PFSK-1 (cell line): ENCODE data around the gene AGO4. TPM values are rescaled to one million over a fixed set of nuclear protein-coding genes. Genes with fewer than 3 reads are reported as not detected.

Experiments used
- FOXP2 ChIP-seq: optimal IDR thresholded peaks from 2 replicates; pipeline ENCODE3; 2011; ENCODE audit warnings: borderline replicate concordance, control low read depth, inconsistent platforms; ENCODE audit not compliant: insufficient read depth; ENCODE audit errors: extremely low read length, extremely low read depth
- POLR2AphosphoS5 ChIP-seq: IDR thresholded peaks from 2 replicates; pipeline ENCODE4 v1.6.1; 2012; ENCODE audit warnings: low read depth, mild to moderate bottlenecking, control low read depth, low read length, moderate library complexity
- REST ChIP-seq, 2 experiments: IDR thresholded peaks; 2 replicates each; pipeline versions ENCODE4 v1.6.1 to v1.8.0; 2011 to 2012; ENCODE audit warnings: low read depth in 2 of 2, low read length in 2 of 2, control low read depth in 1 of 2, inconsistent platforms in 1 of 2, mild to moderate bottlenecking in 1 of 2, moderate library complexity in 1 of 2; ENCODE audit not compliant: insufficient read depth in 1 of 2
- SIN3A ChIP-seq: IDR thresholded peaks from 2 replicates; pipeline ENCODE4 v1.6.1; 2012; ENCODE audit warnings: mild to moderate bottlenecking, low read length, moderate library complexity, borderline replicate concordance; ENCODE audit not compliant: insufficient read depth
- TAF1 ChIP-seq: IDR thresholded peaks from 2 replicates; pipeline ENCODE4 v1.6.1; 2012; ENCODE audit warnings: low read length, control low read depth, borderline replicate concordance; ENCODE audit not compliant: insufficient read depth
- polyA plus RNA-seq: library from polyadenylated mRNA; unstranded; fragments of >200 nt; gene quantifications from one replicate; pipeline ENCODE4 v1.2.1, GENCODE V29; 2012; ENCODE audit warnings: low read depth, missing spikeins; ENCODE audit not compliant: insufficient read length

Gene AGO4
- 2.6 TPM for polyA plus RNA-seq

- no peak for TF ChIP-seq FOXP2
- TF ChIP-seq TAF1: no peak
- TF ChIP-seq REST (IDR thresholded peaks at IDR 0.05; ENCODE audit: insufficient read depth in 1 of 2, low read depth in 2 of 2, low read length in 2 of 2): no peak
- TF ChIP-seq POLR2AphosphoS5: no peak
- TF ChIP-seq SIN3A: no peak
Observed at GRCh38 chr1:35807614-35808449, at the start of gene AGO4. Gene AGO4 (plus strand): TSS chr1:35808016. CDS start chr1:35808417, 401 bp downstream.

GRCh38 chr1:35762141-35762540 is 45.7 kb upstream of the AGO4 start:
- no peak for TF ChIP-seq TAF1
- TF ChIP-seq SIN3A: no peak
- no peak for TF ChIP-seq FOXP2
- no peak for TF ChIP-seq POLR2AphosphoS5
- no peak for TF ChIP-seq REST (IDR thresholded peaks at IDR 0.05; ENCODE audit: insufficient read depth in 1 of 2, low read depth in 2 of 2, low read length in 2 of 2)

GRCh38 chr1:35763201-35763600 is 44.6 kb upstream of the AGO4 start:
- no peak for TF ChIP-seq SIN3A
- no peak for TF ChIP-seq REST (IDR thresholded peaks at IDR 0.05; ENCODE audit: insufficient read depth in 1 of 2, low read depth in 2 of 2, low read length in 2 of 2)
- TF ChIP-seq POLR2AphosphoS5: no peak
- TF ChIP-seq FOXP2: no peak
- TF ChIP-seq TAF1: no peak

GRCh38 chr1:35764283-35764682 is 43.5 kb upstream of the AGO4 start:
- TF ChIP-seq SIN3A: no peak
- TF ChIP-seq TAF1: no peak
- TF ChIP-seq REST (IDR thresholded peaks at IDR 0.05; ENCODE audit: insufficient read depth in 1 of 2, low read depth in 2 of 2, low read length in 2 of 2): no peak
- TF ChIP-seq FOXP2: no peak
- TF ChIP-seq POLR2AphosphoS5: no peak
